HG03520 (cell line): ENCODE measurements around the gene MSMB.
A peak's percentile ranks its signal among the peaks of the same experiment; 100 is the strongest.

Experiments used
- ATAC-seq: cut with Tn5 transposase; IDR thresholded peaks from one replicate; pipeline ENCODE4 v1.9.1; 2021; ENCODE audit warnings: mild to moderate bottlenecking, moderate library complexity; ENCODE audit not compliant: unreplicated experiment

Gene MSMB

GRCh38 chr10:46035923-46036849 is 9.9 kb downstream of the MSMB start:
- no peak for ATAC-seq

GRCh38 chr10:46033602-46034011 is 12.5 kb downstream of the MSMB start:
- no peak for ATAC-seq

- no peak for ATAC-seq
These were observed 14.2 kb downstream of the MSMB start for GRCh38 chr10:46031648-46032532.

- peak; percentile 91 for ATAC-seq
These were observed 15.8 kb downstream of the MSMB start, which contains the start of gene NCOA4 for GRCh38 chr10:46030091-46030937. Gene NCOA4, minus strand, starts transcription at chr10:46030623. Its CDS starts 13,943 bp downstream, at chr10:46016680.

- no peak for ATAC-seq
These were observed 16.5 kb downstream of the MSMB start for GRCh38 chr10:46029461-46030030.

- ATAC-seq = peak; percentile 49
These were observed 17.2 kb downstream of the MSMB start for GRCh38 chr10:46028584-46029460.

GRCh38 chr10:46026106-46026505 is 20.0 kb downstream of the MSMB start:
- no peak for ATAC-seq

GRCh38 chr10:46025406-46025805 is 20.7 kb downstream of the MSMB start:
- no peak for ATAC-seq

- no peak for ATAC-seq
These were observed 21.1 kb downstream of the MSMB start for GRCh38 chr10:46024948-46025347.

- ATAC-seq = peak; percentile 94
These were observed 22.9 kb downstream of the MSMB start for GRCh38 chr10:46022978-46023702.

GRCh38 chr10:46020344-46020657 is 25.8 kb downstream of the MSMB start:
- no peak for ATAC-seq

- no peak for ATAC-seq
These were observed 26.3 kb downstream of the MSMB start for GRCh38 chr10:46019569-46020343.

- ATAC-seq = no peak
These were observed 26.9 kb downstream of the MSMB start for GRCh38 chr10:46019177-46019528.

- ATAC-seq = no peak
These were observed 27.5 kb downstream of the MSMB start for GRCh38 chr10:46018453-46019176.

GRCh38 chr10:46017733-46018132 is 28.3 kb downstream of the MSMB start:
- ATAC-seq = no peak

GRCh38 chr10:46016811-46017210 is 29.3 kb downstream of the MSMB start:
- ATAC-seq = no peak

GRCh38 chr10:46016190-46016589 is 29.9 kb downstream of the MSMB start:
- ATAC-seq = no peak
